HFFc6 (cell line): ENCODE data around the gene POM121L2. TPM values are rescaled to one million over a fixed set of nuclear protein-coding genes. Genes with fewer than 3 reads are reported as not detected.
A peak's percentile ranks its signal among the peaks of the same experiment; 100 is the strongest.

ENCODE experiments used
- DNase-seq: peaks from one replicate; pipeline ENCODE4 v3.0.0-alpha.2; 2018
- H3K27ac Mint-ChIP-seq: 2 replicates; pipeline ENCODE4 v1.8.0; 2020; ENCODE audit warnings: mild to moderate bottlenecking, mixed read lengths
- H3K27me3 Mint-ChIP-seq: 2 replicates; pipeline ENCODE4 v1.8.0; 2021; ENCODE audit warnings: mild to moderate bottlenecking, moderate library complexity, mixed read lengths; ENCODE audit not compliant: insufficient read depth
- H3K36me3 Mint-ChIP-seq: 2 replicates; pipeline ENCODE4 v1.8.0; 2021; ENCODE audit warnings: low read depth, mixed read lengths
- H3K4me1 Mint-ChIP-seq: 2 replicates; pipeline ENCODE4 v1.8.0; 2020; ENCODE audit warnings: low read depth, mixed read lengths
- H3K4me3 Mint-ChIP-seq: 2 replicates; pipeline ENCODE4 v1.8.0; 2020; ENCODE audit warnings: mild to moderate bottlenecking, moderate library complexity, mixed read lengths
- H3K9me3 Mint-ChIP-seq: 2 replicates; pipeline ENCODE4 v1.8.0; 2020; ENCODE audit warnings: mild to moderate bottlenecking, mixed read lengths
- total RNA-seq, 6 experiments: library from RNA; stranded (reverse); fragmentation: NEBNext Ultra II Directional; extraction: Animal tissue kit (Norgen Biotek cat#: 25700); gene quantifications; 2 replicates in 1 of 6; 3 replicates in 5 of 6; pipeline ENCODE4 v1.2.3, GENCODE V29; 2021
- TF ChIP-seq, protein P1 (sequence below): fragments of 200-600 bp; sonication (generic); IDR thresholded peaks from 2 replicates; pipeline ENCODE4 v1.5.0; 2021; ENCODE audit warnings: antibody characterized with exemption, mild to moderate bottlenecking

The POM121L2 gene
- total RNA-seq, 6 experiments from 2014 or later = not detected

DNA sequence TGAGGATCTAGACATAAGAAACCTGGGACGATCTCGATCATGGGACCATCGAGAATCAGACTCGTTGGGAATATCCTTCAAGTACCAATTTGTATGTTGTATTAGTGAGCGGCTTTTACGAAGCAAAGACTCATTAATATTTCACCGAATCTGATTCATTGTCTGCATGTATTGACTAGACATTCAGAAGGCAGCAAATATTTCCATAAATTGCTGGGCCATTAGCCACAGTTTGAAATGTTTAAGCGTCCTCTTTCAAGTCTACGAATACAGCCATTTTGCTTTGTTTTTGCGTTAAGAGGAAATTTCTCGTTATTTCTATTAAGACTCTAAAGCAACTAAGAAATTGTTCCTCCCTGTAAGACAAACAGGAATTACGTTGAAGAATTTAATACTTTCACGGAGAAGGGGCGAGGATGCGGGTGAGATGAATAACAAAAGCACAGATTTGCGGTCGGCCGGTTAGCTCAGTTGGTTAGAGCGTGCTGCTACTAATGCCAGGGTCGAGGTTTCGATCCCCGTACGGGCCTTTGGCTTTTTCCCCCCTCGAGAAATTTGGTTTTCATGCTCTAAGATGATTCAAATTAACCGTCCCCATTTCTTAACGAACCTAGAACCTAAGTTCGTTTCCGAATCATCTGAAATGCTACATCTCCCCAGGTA lies 18.5 kb downstream of the POM121L2 start:
- no peaks in the 10 kb centered on the region for H3K9me3 Mint-ChIP-seq
- peak; percentile 67 for DNase-seq
- peak overlapping the region; percentile 94 for H3K4me3 Mint-ChIP-seq
- peak overlapping the region; percentile 56; the same call in 1 of the 2 replicates for H3K27ac Mint-ChIP-seq
- no peaks in the 10 kb centered on the region for H3K36me3 Mint-ChIP-seq
- H3K4me1 Mint-ChIP-seq = peaks cover 69% of the 10 kb centered on the region
- TF ChIP-seq, protein P1, sequence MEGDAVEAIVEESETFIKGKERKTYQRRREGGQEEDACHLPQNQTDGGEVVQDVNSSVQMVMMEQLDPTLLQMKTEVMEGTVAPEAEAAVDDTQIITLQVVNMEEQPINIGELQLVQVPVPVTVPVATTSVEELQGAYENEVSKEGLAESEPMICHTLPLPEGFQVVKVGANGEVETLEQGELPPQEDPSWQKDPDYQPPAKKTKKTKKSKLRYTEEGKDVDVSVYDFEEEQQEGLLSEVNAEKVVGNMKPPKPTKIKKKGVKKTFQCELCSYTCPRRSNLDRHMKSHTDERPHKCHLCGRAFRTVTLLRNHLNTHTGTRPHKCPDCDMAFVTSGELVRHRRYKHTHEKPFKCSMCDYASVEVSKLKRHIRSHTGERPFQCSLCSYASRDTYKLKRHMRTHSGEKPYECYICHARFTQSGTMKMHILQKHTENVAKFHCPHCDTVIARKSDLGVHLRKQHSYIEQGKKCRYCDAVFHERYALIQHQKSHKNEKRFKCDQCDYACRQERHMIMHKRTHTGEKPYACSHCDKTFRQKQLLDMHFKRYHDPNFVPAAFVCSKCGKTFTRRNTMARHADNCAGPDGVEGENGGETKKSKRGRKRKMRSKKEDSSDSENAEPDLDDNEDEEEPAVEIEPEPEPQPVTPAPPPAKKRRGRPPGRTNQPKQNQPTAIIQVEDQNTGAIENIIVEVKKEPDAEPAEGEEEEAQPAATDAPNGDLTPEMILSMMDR = no peak
- H3K27me3 Mint-ChIP-seq = peaks cover 19% of the 10 kb centered on the region

DNA sequence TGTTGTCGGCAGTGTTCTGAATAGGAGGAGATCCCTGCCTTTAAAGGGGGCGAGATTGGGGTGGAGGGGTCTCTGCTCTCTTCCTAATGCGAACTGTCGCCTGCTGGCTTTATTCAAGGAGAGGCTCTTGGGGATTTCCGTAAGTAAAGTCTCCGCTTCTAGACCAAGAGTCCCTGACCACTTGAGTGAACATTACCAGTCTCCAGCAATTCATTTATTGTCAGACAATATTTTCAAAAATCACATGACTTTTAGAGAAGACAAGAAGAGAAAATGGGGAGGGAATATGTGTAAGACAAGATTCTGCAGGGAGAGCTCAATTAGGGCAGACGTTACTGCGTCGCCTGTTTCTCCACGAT lies 21.2 kb downstream of the POM121L2 start:
- Mint-ChIP-seq H3K4me1 (peaks cover 57% of the 10 kb centered on the region), H3K36me3 (no peaks in the 10 kb centered on the region), H3K9me3 (no peaks in the 10 kb centered on the region), H3K27me3 (peaks cover 41% of the 10 kb centered on the region), H3K4me3 (peak overlapping the region; percentile 76), H3K27ac (no peak overlapping the region)
- TF ChIP-seq, protein P1 = no peak
- no peak for DNase-seq

DNA sequence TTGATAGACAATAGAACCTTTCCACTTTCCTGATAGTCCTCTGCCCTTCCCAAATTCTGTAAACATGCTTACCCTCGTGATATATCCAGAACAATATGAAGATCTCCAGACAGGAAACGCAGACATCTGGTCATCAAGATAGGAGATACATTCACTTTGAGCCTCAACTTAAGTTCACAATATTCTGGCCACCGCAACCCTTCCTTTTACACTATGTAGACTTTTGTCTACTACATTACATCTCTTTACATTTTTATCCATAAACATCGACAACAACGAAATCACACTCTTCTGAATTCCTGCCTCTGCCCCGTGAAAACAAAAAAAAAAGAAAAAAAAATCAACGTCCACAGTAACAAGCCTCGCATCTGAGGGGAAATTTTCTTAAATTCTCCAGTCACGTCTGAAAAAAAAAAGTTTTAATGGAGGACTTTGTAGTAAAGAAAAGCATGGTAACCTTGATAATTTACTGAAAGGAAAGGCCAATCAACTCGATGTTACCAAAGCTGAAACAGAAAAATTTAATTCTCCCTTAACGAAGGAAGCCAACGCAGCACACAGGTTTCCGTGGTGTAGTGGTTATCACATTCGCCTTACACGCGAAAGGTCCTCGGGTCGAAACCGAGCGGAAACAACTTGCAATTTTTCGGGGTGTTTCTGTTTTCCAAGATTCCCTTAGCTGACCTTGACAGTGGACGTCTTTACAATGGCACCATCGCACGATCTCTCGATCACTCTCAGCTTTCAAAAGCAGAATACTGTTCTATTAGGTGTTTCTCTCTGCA lies 21.8 kb downstream of the POM121L2 start:
- Mint-ChIP-seq H3K4me3 (peak overlapping the region; percentile 76), H3K4me1 (peaks cover 52% of the 10 kb centered on the region), H3K27me3 (peaks cover 44% of the 10 kb centered on the region), H3K27ac (no peak overlapping the region), H3K36me3 (no peaks in the 10 kb centered on the region), H3K9me3 (no peaks in the 10 kb centered on the region)
- TF ChIP-seq, protein P1 = no peak
- DNase-seq = peak; percentile 87

DNA sequence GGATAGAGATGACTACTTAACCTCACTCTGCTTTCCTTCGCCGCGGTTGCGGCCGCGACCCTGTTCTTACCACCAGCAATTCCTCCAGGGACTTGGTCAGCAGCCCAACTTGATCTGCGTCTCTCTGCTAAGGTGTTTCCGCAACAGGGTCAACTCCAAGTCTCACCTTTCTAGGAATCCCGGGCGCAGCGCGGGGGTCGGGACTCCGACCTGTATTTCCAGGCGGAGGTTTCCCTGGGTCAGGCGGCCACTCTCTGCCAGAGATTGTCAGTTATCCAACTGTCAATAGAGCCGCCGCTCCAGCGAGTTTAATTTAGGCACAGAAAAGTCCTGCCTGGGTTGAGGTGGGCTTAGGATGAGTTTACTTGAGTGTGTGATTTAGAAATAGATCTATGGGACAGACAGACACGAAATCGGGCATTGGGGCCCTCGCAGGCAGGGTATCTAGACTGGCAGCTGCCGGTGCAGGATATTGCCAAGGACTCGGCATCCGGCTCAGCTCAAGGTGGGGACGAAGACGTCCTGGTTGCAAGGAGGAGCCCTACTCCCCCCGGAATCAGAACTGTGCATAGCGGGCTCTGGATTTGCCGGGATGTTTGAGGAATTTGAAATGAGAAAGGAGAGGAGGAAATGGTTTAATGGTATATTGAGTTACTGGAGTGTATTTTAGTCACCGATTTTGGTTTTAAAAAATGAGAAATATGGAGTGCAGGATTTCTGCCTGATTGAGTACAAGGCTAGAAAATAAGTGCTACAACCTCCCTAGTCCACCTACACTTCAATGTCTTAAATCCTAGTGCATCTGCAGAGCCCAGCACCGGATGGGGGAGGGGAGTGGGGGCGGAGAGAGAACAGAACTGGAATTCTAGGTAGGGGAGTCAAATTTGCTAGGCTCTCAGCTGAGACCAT lies 23.7 kb downstream of the POM121L2 start:
- Mint-ChIP-seq H3K27ac (no peak overlapping the region), H3K4me1 (peaks cover 34% of the 10 kb centered on the region), H3K9me3 (no peaks in the 10 kb centered on the region; the same call in 1 of the 2 replicates), H3K4me3 (peak overlapping the region; percentile 82), H3K36me3 (peaks cover 14% of the 10 kb centered on the region; the same call in 1 of the 2 replicates), H3K27me3 (peaks cover 58% of the 10 kb centered on the region)
- DNase-seq = no peak
- TF ChIP-seq, protein P1 = no peak

DNA sequence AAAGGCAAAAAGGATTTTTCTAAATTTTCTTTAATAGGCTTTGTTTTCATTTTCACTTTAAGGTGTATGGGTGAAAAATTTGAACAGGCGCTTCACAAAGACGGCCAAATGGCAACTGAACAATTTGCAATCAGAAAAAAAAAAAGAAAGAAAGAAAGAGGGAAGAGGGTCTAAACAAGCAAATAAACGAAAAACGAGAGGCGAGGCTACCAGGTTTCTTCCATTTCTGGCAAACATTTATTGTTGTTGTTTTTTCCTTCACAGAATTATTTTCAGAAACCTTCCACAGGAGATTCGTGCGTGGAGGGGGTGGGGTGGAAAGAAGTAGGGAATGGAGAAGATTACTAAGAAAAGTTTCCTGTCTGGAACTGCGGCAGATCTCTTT lies 24.3 kb downstream of the POM121L2 start:
- H3K36me3 Mint-ChIP-seq = peaks cover 15% of the 10 kb centered on the region; the same call in 1 of the 2 replicates
- TF ChIP-seq, protein P1 = no peak
- peaks cover 64% of the 10 kb centered on the region for H3K27me3 Mint-ChIP-seq
- DNase-seq = no peak
- H3K27ac Mint-ChIP-seq = no peak overlapping the region
- peaks cover 40% of the 10 kb centered on the region for H3K4me1 Mint-ChIP-seq
- peak overlapping the region; percentile 82 for H3K4me3 Mint-ChIP-seq
- H3K9me3 Mint-ChIP-seq = peaks cover 5% of the 10 kb centered on the region
